RWPE1 (cell line): Measurements from ENCODE around the gene NRARP.

Experiments
- CTCF ChIA-PET: fragments of 350-600 bp; sonication (Branson Sonifier 250); formaldehyde crosslinking; extraction: SDS; loops from one replicate; lab custom pipeline; 2021; lab: Yijun Ruan, JAX
- POLR2A ChIA-PET: fragments of 400-600 bp; formaldehyde crosslinking; extraction: SDS; loops from one replicate; lab custom pipeline; 2020; ENCODE audit warnings: antibody characterized with exemption; ENCODE audit not compliant: low non-redundant PET; lab: Yijun Ruan, JAX
- DNase-seq: peaks from one replicate; pipeline ENCODE4 v3.0.0; 2012; ENCODE audit warnings: low spot score
- H3K27ac ChIP-seq: fragments of 450-650 bp; 2 replicates; pipeline ENCODE4 v1.5.1; 2017
- TF ChIP-seq, protein P1 (sequence below): fragments of 450-650 bp; conservative IDR thresholded peaks from 2 replicates; pipeline ENCODE4 v1.5.1; 2017; ENCODE audit warnings: low read depth, mild to moderate bottlenecking

The NRARP gene

DNA sequence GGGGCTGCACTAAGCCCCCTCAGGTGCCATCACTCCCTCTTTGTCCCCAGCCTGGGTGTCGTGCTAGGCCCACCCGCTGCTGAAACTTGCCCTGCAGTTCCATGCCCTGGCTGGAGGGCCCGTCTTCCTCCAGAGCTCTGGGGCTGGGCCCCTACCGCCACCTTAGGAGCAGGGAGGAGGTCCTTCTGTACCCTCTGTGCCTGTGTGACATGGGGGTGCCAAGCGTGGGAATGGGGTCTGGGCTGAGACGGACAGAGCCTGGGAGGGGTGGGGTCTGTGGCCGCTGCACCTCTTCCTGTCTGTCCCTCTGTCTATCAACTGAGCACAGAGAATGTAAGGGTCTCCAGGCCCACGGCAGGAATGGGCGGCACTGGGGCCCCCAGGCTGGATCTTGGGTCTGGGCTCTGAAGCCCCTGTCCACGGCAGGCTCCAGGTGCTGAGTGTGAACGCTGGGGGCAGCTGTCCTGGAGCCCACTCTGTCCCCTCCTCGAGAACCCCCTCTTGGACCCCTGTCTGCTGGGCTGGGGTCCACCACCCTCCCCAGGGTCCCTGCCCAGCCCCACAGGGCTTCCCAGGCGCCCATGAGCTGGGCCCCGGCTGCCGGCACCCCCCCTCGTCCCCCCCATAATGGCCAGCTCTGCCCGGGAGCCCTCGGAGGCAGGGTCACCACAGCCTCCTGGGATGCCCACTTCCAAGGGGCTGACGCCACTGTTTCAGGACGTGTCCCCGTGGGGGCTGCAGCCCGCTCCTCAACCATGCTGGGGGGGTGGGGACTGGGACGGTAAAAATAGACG, 15.8 kb upstream of the NRARP start:
- ChIA-PET POLR2A (no interaction called here), CTCF (interaction anchor here (0.9 to 1.8 kb wide), 2 partner anchors 16 to 105 kb away, joined by 4 to 8 read pairs (median 6); partner anchors contain the start of genes EXD3, NOXA1 and NRARP)
- peak; percentile 5 for DNase-seq
- no peak overlapping the region; the same call in 1 of the 2 replicates for H3K27ac ChIP-seq
- TF ChIP-seq, protein P1, sequence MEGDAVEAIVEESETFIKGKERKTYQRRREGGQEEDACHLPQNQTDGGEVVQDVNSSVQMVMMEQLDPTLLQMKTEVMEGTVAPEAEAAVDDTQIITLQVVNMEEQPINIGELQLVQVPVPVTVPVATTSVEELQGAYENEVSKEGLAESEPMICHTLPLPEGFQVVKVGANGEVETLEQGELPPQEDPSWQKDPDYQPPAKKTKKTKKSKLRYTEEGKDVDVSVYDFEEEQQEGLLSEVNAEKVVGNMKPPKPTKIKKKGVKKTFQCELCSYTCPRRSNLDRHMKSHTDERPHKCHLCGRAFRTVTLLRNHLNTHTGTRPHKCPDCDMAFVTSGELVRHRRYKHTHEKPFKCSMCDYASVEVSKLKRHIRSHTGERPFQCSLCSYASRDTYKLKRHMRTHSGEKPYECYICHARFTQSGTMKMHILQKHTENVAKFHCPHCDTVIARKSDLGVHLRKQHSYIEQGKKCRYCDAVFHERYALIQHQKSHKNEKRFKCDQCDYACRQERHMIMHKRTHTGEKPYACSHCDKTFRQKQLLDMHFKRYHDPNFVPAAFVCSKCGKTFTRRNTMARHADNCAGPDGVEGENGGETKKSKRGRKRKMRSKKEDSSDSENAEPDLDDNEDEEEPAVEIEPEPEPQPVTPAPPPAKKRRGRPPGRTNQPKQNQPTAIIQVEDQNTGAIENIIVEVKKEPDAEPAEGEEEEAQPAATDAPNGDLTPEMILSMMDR: no peak

DNA sequence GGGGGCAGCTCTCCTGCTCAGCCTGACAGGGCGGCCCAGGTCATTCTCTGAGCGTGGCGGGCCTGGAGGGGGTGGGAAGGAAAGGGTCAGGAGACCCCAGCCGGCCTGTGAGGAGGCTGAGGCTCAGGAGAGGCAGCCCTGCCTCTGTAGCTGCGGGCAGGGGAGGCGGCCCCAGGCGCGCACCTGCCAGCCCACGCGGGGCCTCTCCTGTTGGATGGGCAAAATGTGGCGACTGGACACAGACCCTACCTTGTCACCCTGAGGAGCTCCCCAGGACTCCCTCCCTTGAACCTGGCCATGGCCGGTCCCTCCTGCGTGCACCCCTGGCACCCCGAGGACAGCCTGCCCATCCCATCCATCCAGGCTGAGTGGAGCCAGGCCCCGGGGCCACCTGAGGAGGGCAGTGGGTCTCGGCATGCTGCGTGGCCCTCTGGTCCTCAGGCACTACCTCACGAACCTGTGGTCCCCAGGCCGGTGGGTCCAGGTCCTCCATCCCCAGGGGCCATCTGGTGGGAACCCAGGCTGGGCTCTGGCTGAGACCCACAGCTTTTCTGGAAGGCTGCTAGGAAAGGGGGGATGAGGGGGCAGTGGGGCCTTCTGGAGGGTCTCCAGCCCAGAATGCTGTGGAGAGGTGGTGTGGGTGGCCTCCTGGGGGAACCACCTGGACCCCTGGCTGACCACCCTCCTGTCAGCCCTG, 15.1 kb upstream of the NRARP start:
- CTCF ChIA-PET: interaction anchor here (0.9 to 2.0 kb wide), 3 partner anchors 13 to 106 kb away, joined by 4 to 8 read pairs (median 7); partner anchors contain the start of genes EXD3, NOXA1 and NRARP

GRCh38 chr9:137316012-137316981, 14.2 kb upstream of the NRARP start:
- TF ChIP-seq, protein P1: no peak
- DNase-seq: peak; percentile 80
- ChIA-PET CTCF (interaction anchor here (1.1 to 2.0 kb wide), 3 partner anchors 12 to 106 kb away, joined by 3 to 8 read pairs (median 7); partner anchors contain the start of genes EXD3 and NRARP), POLR2A (no interaction called here)
- H3K27ac ChIP-seq: peak overlapping the region; percentile 56

More for the DNA sequence above, 15.1 kb upstream of the NRARP start:
- H3K27ac ChIP-seq: peak overlapping the region; percentile 56
- TF ChIP-seq, protein P1: no peak
- no peak for DNase-seq
- POLR2A ChIA-PET: no interaction called here

- no peak for DNase-seq
- TF ChIP-seq, protein P1: no peak
- ChIA-PET CTCF (interaction anchor here (1.1 to 2.0 kb wide), 3 partner anchors 11 to 107 kb away, joined by 3 to 8 read pairs (median 7); partner anchors contain the start of genes EXD3 and NRARP), POLR2A (no interaction called here)
- H3K27ac ChIP-seq: peak overlapping the region; percentile 56
These were observed 13.5 kb upstream of the NRARP start for GRCh38 chr9:137315581-137316011.

DNA sequence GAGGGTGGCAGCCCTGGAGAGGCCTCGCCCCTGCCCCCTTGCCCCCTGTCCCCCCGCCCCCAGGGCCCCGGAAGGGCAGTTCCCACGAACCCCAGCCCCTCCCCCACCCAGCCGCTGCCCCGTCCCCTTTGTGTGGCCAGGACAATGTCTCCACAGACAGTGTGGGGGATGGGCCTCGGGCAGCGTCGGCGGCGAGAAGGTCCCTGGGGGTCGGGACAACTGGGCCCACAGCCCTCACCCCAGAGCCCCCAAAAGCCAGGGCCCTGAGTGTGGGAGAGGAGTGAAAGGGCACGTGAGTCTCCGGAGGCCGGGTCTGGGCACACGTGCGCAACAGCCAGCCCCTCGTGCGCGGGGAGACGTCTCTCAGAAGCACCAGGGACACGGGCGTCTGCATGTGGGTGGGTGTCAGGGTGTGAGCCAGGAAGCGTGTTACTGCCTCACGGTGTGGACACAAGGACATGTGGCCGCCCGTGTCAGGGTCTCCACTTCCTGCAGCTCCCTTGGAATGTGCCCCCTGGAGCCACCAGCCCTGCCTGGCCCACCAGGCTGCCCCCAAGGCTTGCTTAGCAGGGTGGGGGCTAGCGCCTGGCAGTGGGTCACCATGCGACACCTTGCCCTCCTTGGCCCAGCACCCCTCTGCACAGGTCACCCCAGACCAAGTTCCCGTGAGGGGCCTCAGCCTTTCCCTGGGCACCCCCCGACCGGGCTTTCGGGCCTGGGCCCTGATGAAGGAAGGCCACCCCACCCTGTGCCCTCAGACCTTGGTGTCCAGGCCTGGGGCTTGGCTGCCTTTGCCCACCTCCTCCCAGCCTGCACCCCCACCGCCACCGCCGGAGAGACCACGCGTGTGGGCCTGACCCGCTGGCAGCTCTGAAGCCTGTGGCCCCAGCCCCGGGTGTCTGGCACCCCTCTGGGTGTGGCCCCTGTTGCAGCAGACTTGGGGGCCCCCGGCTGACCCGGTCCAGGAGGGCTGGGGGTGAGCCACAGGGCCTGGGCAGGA, 12.8 kb upstream of the NRARP start:
- peak; percentile 2 for DNase-seq
- H3K27ac ChIP-seq: peak overlapping the region; percentile 64
- TF ChIP-seq, protein P1: no peak
- ChIA-PET CTCF (interaction anchor here (1.1 kb wide), 1 partner anchor 108 kb away, joined by 3 read pairs; the partner anchor contains the start of gene EXD3), POLR2A (no interaction called here)
